NCI-H2029 (cell line): ENCODE measurements around the gene ARHGDIA.

ENCODE experiments used
- DNase-seq: peaks from one replicate; lab custom pipeline; 2025; lab: John Stamatoyannopoulos, UW

The ARHGDIA gene

GRCh38 chr17:81905993-81906392, 34.9 kb upstream of the ARHGDIA start:
- DNase-seq, result no peak

- no peak for DNase-seq
Measured at GRCh38 chr17:81905424-81905875, 34.3 kb upstream of the ARHGDIA start.

- no peak for DNase-seq
Measured at GRCh38 chr17:81904600-81905423, 33.7 kb upstream of the ARHGDIA start.

GRCh38 chr17:81903896-81904599, 32.9 kb upstream of the ARHGDIA start:
- no peak for DNase-seq

- DNase-seq, result no peak
Measured at GRCh38 chr17:81903415-81903831, 32.3 kb upstream of the ARHGDIA start.

GRCh38 chr17:81902653-81903414, 31.7 kb upstream of the ARHGDIA start:
- no peak for DNase-seq

GRCh38 chr17:81902023-81902652, 31.0 kb upstream of the ARHGDIA start, which contains the start of gene NPB:
TSS of gene NPB (plus strand) at chr17:81902238. CDS start at chr17:81902278, 40 bp downstream.
- DNase-seq, result no peak

GRCh38 chr17:81901167-81902022, 30.3 kb upstream of the ARHGDIA start:
- no peak for DNase-seq

GRCh38 chr17:81900181-81900820, 29.2 kb upstream of the ARHGDIA start:
- no peak for DNase-seq

- DNase-seq, result no peak
Measured at GRCh38 chr17:81899514-81900166, 28.5 kb upstream of the ARHGDIA start.

- DNase-seq, result no peak
Measured at GRCh38 chr17:81898885-81899284, 27.7 kb upstream of the ARHGDIA start.

GRCh38 chr17:81898029-81898866, 27.1 kb upstream of the ARHGDIA start:
- DNase-seq, result no peak

- no peak for DNase-seq
Measured at GRCh38 chr17:81895400-81895799, 24.3 kb upstream of the ARHGDIA start.

- DNase-seq, result no peak
Measured at GRCh38 chr17:81891303-81891552, 20.1 kb upstream of the ARHGDIA start.

GRCh38 chr17:81890447-81891302, 19.5 kb upstream of the ARHGDIA start:
- DNase-seq, result no peak

GRCh38 chr17:81889602-81890001, 18.5 kb upstream of the ARHGDIA start:
- DNase-seq, result no peak

GRCh38 chr17:81888988-81889595, 18.0 kb upstream of the ARHGDIA start:
- DNase-seq, result no peak
